Activated naive CD4-positive, alpha-beta T cell treated with anti-CD3 and anti-CD28 coated beads, Interleukin-2, amount 50 U/mL, for 24 hours (primary cell): ENCODE data around the gene SMARCD1.
"Not testable (repeated sequence)": the region's sequence is repeated elsewhere in the genome, so short reads cannot be mapped to it uniquely, and the experiment has no call there.

Experiments
- H3K27ac Mint-ChIP-seq: one replicate; pipeline ENCODE4 v1.8.0; 2021; ENCODE audit warnings: mild to moderate bottlenecking, mixed read lengths
- H3K27me3 Mint-ChIP-seq: one replicate; pipeline ENCODE4 v1.8.0; 2021; ENCODE audit warnings: mixed read lengths
- H3K36me3 Mint-ChIP-seq: one replicate; pipeline ENCODE4 v1.8.0; 2021; ENCODE audit warnings: mixed read lengths
- H3K4me1 Mint-ChIP-seq: one replicate; pipeline ENCODE4 v1.8.0; 2021; ENCODE audit warnings: mixed read lengths
- H3K4me3 Mint-ChIP-seq: one replicate; pipeline ENCODE4 v1.8.0; 2021; ENCODE audit warnings: mild to moderate bottlenecking, mixed read lengths
- H3K9me3 Mint-ChIP-seq: one replicate; pipeline ENCODE4 v1.8.0; 2021; ENCODE audit warnings: mixed read lengths

Gene SMARCD1

GRCh38 chr12:50120521-50120920, 35.4 kb downstream of the SMARCD1 start:
- no peaks in the 10 kb centered on the region for H3K9me3 Mint-ChIP-seq
- H3K27ac Mint-ChIP-seq: peak overlapping the region; percentile 13
- no peaks in the 10 kb centered on the region for H3K27me3 Mint-ChIP-seq
- H3K4me3 Mint-ChIP-seq: no peak overlapping the region
- H3K36me3 Mint-ChIP-seq: peaks cover 11% of the 10 kb centered on the region
- H3K4me1 Mint-ChIP-seq: peaks cover 49% of the 10 kb centered on the region

DNA sequence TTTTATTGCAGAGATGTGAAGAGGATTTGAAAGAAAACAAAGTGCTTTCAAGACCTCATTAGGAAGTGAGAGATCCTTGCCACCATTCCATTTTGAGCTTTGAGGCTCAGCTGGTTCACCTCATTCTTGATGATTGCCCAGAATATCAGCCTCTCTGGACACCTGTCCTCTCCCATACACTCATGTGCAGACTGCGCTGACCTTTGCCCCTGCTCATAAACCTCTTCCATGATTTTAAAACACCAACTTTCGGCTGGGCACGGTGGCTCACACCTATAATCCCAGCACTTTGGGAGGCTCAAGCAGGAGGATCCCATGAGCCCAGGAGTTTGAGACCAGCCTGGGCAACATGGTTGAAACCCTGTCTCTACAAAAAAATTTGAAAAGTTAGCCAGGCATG, 35.8 kb downstream of the SMARCD1 start:
- H3K27ac Mint-ChIP-seq: peak overlapping the region; percentile 13
- no peak overlapping the region for H3K4me3 Mint-ChIP-seq
- H3K27me3 Mint-ChIP-seq: no peaks in the 10 kb centered on the region
- no peaks in the 10 kb centered on the region for H3K9me3 Mint-ChIP-seq
- H3K4me1 Mint-ChIP-seq: peaks cover 49% of the 10 kb centered on the region
- peaks cover 8% of the 10 kb centered on the region for H3K36me3 Mint-ChIP-seq

- Mint-ChIP-seq H3K36me3 (peaks cover 8% of the 10 kb centered on the region), H3K27me3 (no peaks in the 10 kb centered on the region), H3K27ac (no peak overlapping the region), H3K9me3 (no peaks in the 10 kb centered on the region), H3K4me1 (peaks cover 43% of the 10 kb centered on the region), H3K4me3 (no peak overlapping the region)
Measured at GRCh38 chr12:50121641-50122040, 36.5 kb downstream of the SMARCD1 start.

DNA sequence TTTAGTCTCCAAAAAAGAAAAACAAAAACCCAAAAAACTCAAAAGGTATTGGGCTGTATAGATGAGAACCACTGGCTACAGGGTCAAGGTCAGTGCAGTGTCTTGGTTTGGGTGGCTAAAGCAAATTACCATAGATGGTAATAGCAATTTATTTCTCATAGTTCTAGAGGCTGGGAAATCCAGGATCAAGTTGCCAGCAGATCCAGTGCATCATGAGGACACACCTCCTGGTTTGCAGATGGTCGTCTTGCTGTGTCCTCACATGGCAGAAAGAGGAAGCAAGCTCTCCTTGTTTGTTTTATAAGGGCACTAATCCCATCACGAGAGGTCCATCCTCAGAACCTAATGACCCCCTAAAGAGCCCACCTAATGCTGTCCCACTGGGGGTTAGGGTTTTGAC, 38.1 kb downstream of the SMARCD1 start:
- Mint-ChIP-seq H3K9me3 (no peaks in the 10 kb centered on the region), H3K27me3 (no peaks in the 10 kb centered on the region), H3K36me3 (peaks cover 8% of the 10 kb centered on the region), H3K4me1 (peaks cover 41% of the 10 kb centered on the region), H3K27ac (no peak overlapping the region), H3K4me3 (no peak overlapping the region)

DNA sequence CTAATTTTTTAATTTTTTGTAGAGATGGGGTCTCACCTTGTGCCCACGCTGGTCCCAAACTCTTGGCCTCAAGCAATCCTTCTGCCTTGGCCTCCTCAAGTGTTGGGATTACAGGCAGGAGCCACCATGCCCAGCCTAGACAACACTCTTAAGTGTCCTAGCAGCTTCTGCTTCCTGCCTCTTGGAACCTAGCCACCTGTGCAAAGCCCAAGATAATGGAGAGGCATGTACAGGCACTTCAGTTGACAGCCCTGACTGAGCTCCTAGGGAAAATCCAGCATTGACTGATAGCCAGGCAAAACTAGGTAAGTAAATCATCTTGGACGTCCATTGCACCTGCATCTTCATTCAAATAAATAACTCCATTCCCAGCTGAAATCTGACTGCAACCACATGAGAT, 42.4 kb downstream of the SMARCD1 start:
- H3K36me3 Mint-ChIP-seq: peaks cover 11% of the 10 kb centered on the region
- H3K4me1 Mint-ChIP-seq: peaks cover 36% of the 10 kb centered on the region
- no peaks in the 10 kb centered on the region for H3K9me3 Mint-ChIP-seq
- H3K27me3 Mint-ChIP-seq: no peaks in the 10 kb centered on the region
- peak overlapping the region; percentile 38 for H3K27ac Mint-ChIP-seq
- no peak overlapping the region for H3K4me3 Mint-ChIP-seq

GRCh38 chr12:50129290-50129689, 44.1 kb downstream of the SMARCD1 start:
- peaks cover 31% of the 10 kb centered on the region for H3K4me1 Mint-ChIP-seq
- H3K27me3 Mint-ChIP-seq: no peaks in the 10 kb centered on the region
- H3K9me3 Mint-ChIP-seq: no peaks in the 10 kb centered on the region
- H3K27ac Mint-ChIP-seq: no peak overlapping the region
- peaks cover 12% of the 10 kb centered on the region for H3K36me3 Mint-ChIP-seq
- H3K4me3 Mint-ChIP-seq: no peak overlapping the region

DNA sequence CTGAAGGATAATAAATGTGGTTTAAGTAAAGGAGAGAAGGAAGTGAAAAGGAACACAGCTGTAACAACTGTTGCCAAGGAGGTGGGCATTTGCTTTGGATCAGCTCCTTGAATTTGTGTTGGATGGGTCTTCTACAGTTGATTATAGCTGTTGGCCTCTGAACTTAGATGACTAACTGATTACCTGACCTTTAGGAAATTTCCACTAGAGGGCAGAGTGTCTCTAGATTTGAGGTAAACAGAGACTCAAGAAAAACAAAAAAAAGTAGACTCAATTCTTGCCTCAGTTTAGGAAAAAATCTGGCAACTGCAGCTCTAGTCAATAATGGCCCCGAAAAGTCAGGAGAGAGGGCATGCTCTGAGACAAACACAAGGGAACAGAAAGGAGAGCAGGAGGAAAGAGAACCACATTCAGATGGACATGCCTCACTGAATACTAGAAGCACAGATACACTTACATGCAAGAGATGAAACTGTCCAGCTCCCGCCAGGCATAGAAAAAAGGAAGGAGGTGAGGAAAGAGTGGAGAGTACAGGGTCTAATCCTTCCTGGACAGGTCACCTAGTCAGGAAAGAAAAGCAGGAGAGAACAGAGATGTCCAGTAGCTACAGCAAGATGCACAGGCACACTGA, 47.5 kb downstream of the SMARCD1 start:
- no peaks in the 10 kb centered on the region for H3K27me3 Mint-ChIP-seq
- H3K4me1 Mint-ChIP-seq: peaks cover 11% of the 10 kb centered on the region
- H3K27ac Mint-ChIP-seq: no peak overlapping the region
- no peak overlapping the region for H3K4me3 Mint-ChIP-seq
- H3K36me3 Mint-ChIP-seq: peaks cover 12% of the 10 kb centered on the region
- H3K9me3 Mint-ChIP-seq: no peaks in the 10 kb centered on the region

- Mint-ChIP-seq H3K4me3 (no peak overlapping the region), H3K27ac (no peak overlapping the region), H3K4me1 (peaks cover 5% of the 10 kb centered on the region), H3K9me3 (no peaks in the 10 kb centered on the region), H3K27me3 (no peaks in the 10 kb centered on the region), H3K36me3 (peaks cover 5% of the 10 kb centered on the region)
Measured at GRCh38 chr12:50142993-50143392, 57.9 kb downstream of the SMARCD1 start.

DNA sequence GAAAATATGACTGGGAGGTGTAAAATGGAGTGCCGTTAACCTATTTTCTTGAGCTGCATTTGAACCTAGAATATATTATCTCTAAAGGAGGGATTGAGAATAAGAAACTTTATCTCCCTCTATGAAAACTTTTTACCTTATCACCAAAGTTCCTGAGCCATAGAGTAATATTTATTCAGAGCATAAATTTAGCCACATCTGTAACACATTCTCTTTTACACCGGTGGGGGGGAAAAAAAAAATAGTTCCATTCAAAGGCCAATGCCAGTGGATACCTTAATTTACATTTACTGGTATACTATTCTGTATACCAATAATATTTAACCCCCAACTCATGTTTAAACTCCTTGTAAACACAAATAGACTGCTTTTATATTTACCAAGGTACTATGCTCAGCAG, 60.3 kb downstream of the SMARCD1 start:
- Mint-ChIP-seq H3K27ac (no peak overlapping the region), H3K4me3 (no peak overlapping the region), H3K4me1 (peaks cover 14% of the 10 kb centered on the region), H3K36me3 (peaks cover 5% of the 10 kb centered on the region), H3K9me3 (no peaks in the 10 kb centered on the region), H3K27me3 (no peaks in the 10 kb centered on the region)

DNA sequence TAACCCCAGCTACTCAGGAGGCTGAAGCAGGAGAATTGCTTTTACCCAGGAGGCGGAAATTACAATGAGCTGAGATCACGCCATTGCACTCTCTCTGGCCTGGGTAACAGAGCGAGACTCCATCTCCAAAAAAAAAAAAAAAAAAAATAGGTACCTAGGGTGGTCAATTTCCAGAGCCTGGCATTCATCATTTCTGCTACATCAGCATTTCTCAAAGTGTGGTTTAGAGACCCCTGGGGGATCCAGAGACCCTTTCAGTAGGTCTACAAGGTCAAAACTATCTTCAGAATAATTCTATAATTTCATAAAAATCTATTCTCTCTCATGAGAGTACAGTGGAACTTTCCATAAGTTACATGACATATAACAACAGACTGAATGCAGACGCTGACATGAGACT, 62.1 kb downstream of the SMARCD1 start:
- Mint-ChIP-seq H3K4me3 (no peak overlapping the region), H3K9me3 (no peaks in the 10 kb centered on the region), H3K27ac (no peak overlapping the region), H3K36me3 (peaks cover 1% of the 10 kb centered on the region), H3K4me1 (peaks cover 27% of the 10 kb centered on the region), H3K27me3 (no peaks in the 10 kb centered on the region)

DNA sequence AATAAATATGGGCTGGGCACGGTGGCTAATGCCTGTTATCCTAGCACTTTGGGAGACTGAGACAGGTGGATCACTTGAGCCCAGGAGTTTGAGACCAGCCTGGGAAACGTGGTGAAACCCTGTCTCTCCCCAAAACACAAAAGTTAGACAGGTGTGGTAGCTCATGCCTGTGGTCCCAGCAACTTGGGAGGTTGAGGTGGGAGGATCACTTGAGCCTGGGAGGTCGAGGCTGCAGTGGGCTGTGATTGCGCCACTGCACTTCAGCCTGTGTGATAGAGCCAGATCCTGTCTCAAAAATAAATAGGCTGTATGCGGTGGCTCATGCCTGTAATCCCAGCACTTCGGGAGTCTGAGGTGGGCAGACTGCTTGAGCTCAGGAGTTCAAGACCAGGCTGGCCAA, 62.9 kb downstream of the SMARCD1 start:
- H3K27ac Mint-ChIP-seq, H3K36me3 Mint-ChIP-seq, H3K27me3 Mint-ChIP-seq, H3K4me3 Mint-ChIP-seq, H3K9me3 Mint-ChIP-seq: not testable (repeated sequence)
- H3K4me1 Mint-ChIP-seq: peaks cover 27% of the 10 kb centered on the region

DNA sequence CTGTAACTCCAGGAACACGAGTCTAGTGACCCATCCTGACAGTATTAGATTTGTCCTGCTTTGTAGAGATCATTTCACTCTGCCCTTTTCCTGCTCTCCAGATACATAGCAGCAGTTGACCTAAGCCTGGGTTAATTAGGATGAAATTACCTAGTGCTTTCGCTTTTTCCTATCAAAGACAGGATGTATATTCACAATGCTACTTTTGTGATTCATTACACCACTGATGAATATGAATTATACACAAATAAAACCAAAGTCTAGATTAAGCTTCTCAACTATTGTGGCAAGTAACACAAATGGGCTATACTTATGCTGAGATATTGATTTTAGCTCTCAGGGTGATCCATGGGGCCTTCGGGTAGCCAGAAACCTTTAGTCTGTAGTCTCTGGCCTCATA, 64.2 kb downstream of the SMARCD1 start:
- Mint-ChIP-seq H3K4me1 (peaks cover 27% of the 10 kb centered on the region), H3K9me3 (no peaks in the 10 kb centered on the region), H3K27me3 (no peaks in the 10 kb centered on the region), H3K36me3 (peaks cover 1% of the 10 kb centered on the region), H3K4me3 (no peak overlapping the region), H3K27ac (peak overlapping the region; percentile 30)
